H1 (cell line): Measurements from ENCODE around the gene TCF7L1. TPM values are rescaled to one million over a fixed set of nuclear protein-coding genes. Genes with fewer than 3 reads are reported as not detected.

Experiments
- EZH2 ChIP-seq: fragments of 200-600 bp; sonication (generic); IDR thresholded peaks from 2 replicates; pipeline ENCODE4 v1.7.1; 2012; ENCODE audit warnings: low read depth, mild to moderate bottlenecking, moderate library complexity, low read length, inconsistent platforms; ENCODE audit not compliant: severe bottlenecking
- FOSL1 ChIP-seq: IDR thresholded peaks from 2 replicates; pipeline ENCODE4 v1.6.1; 2011; ENCODE audit warnings: mild to moderate bottlenecking, low read depth, low read length, moderate library complexity; ENCODE audit not compliant: insufficient read depth
- JUN ChIP-seq: IDR thresholded peaks from 2 replicates; pipeline ENCODE4 v1.6.1; 2011; ENCODE audit warnings: low read depth, mild to moderate bottlenecking, improper control_type of control experiment, low read length
- RAD21 ChIP-seq, 2 experiments: IDR thresholded peaks in 1 of 2; conservative IDR thresholded peaks in 1 of 2; 2 replicates each; pipeline ENCODE4 v1.6.1; 2011; ENCODE audit warnings: low read depth in 2 of 2, low read length in 2 of 2, improper control_type of control experiment in 1 of 2, inconsistent platforms in 1 of 2, mild to moderate bottlenecking in 1 of 2, moderate library complexity in 1 of 2
- RNF2 ChIP-seq: fragments of 200-900, 300-1000 bp; sonication (generic); IDR thresholded peaks from 2 replicates; pipeline ENCODE4 v1.7.1; 2016; ENCODE audit warnings: borderline replicate concordance, low read depth, mild to moderate bottlenecking, antibody characterized with exemption, low read length; ENCODE audit not compliant: poor library complexity, severe bottlenecking; ENCODE audit errors: missing control alignments
- RXRA ChIP-seq: IDR thresholded peaks from 2 replicates; pipeline ENCODE4 v1.6.1; 2011; ENCODE audit warnings: low read depth, mild to moderate bottlenecking, low read length, moderate library complexity; ENCODE audit not compliant: insufficient read depth
- SP2 ChIP-seq: IDR thresholded peaks from 2 replicates; pipeline ENCODE4 v1.6.1; 2012; ENCODE audit warnings: mild to moderate bottlenecking, low read length, inconsistent platforms
- polyA plus RNA-seq, 7 experiments: library from polyadenylated mRNA; depleted of rRNA in 3 of 7; stranded (reverse) in 5 of 7; unstranded in 2 of 7; fragments of >200 nt in 5 of 7; fragments of 200-250 nt in 2 of 7; gene quantifications; 1 replicate in 5 of 7; 2 replicates in 1 of 7; 4 replicates in 1 of 7; pipeline versions ENCODE4 v1.2.1 to v1.2.3, GENCODE V29; 2011 to 2013; ENCODE audit warnings: missing spikeins in 2 of 7, mixed read lengths in 2 of 7
- total RNA-seq: library from RNA; stranded (reverse); fragmentation: NEBNext Ultra II Directional; extraction: Animal tissue kit (Norgen Biotek cat#: 25700); gene quantifications from 2 replicates; pipeline ENCODE4 v1.2.1, GENCODE V29; 2021

The TCF7L1 gene
- total and polyA plus RNA-seq, 2 of the 8 experiments (the other 6 are each of a cell fraction or from before 2014, with no cell fraction given): 27.5 to 108 TPM

DNA sequence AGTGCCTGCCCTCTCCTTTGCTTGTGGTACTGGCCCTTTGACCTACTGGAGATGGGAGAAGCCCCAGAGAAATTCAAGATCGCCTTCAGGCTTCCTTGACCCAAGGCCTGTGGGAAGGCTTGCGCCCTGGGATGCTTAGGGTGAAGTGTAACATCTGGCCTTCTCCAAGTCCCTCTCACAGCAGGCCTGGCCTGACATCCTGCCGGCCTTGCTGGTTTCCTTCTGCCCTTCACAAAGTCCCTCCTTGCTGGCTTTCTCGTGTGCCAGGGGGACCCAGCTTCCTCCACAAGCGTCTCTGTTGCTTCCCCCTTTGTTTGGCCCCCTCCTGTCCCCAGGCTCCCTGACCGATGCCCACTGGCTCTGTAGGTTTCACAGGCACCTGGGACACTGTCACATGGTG, 26.4 kb downstream of the TCF7L1 start (continued):
- TF ChIP-seq RXRA (no peak), RNF2 (no peak), SP2 (no peak), RAD21 (IDR thresholded peaks at IDR 0.05 in 1 of 2, conservative IDR thresholded peaks at IDR 0.05 in 1 of 2; ENCODE audit: low read depth in 2 of 2, low read length in 2 of 2) (no peak), JUN (no peak), FOSL1 (no peak), EZH2 (no peak)
